Measurements from ENCODE around the gene SMIM13.

The SMIM13 gene

DNA sequence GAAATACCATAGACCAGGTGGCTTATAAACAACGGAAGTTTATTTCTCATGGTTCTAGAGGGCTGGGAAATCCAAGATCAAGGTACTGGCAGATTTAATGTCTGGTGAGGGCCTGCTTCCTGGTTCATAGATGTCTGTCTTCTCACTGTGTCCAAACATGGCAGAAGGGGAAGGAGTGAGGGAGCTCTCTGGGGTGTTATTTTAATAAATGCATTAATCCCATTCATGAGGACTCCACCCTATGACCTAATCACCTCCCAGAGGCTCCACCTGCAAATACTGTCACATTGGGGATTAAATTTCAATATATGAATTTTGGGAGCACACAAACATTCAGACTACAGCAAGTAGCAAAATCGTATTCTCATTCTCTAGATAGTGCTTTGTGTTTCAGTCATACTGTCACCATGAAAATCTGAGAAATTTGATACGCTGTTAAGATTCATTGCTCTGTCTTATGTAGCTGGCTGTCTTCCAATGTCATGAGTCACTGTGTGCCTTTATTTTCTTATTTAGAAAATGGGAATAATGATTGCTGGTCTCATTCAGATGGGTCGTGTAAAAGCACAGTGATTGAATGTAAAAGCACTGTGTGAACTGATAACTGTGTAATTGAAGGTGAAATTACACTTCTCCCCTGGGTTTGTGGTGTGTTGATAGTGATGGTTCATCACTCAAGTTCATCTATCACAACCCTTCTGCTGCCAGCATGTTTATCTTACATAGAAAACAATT is 26.8 kb downstream of the SMIM13 start:
- in situ Hi-C loops (cut with MboI; ENCODE audit: low sequenced_read_pairs) = no loop called here

DNA sequence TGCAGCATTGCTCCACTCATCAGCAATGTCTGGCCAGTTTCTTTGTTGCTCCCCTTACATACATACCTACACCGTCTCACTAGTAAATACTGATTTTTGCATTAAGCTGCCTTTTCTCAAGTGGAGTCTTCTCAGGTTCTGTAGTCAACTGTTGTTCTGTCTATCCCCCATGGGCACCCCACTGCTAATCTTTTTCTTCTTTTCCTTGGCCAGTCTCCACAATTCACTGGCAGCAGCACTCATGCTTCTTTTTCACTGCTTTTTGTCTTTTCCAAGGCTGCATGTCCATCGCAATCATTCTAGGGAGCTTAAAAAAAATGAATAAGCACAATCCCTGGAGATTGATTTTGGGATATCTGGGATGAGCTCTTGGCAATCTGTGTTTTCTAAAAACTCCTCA is 28.2 kb downstream of the SMIM13 start:
- in situ Hi-C loops (cut with MboI; ENCODE audit: low sequenced_read_pairs) = no loop called here

DNA sequence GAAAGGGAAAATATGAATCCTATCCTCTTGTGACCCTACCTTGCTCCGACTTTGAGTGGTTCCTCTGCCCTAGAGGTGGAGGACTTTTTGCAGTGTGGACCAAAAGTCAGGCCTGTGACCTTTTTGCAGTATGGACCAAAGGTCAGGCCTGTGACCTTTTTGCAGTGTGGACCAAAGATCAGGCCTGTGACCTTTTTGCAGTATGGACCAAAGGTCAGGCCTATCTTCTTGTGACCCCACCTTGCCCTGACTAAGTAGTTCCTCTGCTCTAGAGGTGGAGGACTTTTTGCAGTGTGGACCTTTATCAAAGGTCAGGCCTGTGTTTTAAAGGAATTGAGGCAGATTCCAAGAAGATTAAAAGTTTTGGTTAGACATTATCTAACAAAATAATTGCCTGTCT is 28.7 kb downstream of the SMIM13 start:
- in situ Hi-C loops (cut with MboI; ENCODE audit: low sequenced_read_pairs) = no loop called here

DNA sequence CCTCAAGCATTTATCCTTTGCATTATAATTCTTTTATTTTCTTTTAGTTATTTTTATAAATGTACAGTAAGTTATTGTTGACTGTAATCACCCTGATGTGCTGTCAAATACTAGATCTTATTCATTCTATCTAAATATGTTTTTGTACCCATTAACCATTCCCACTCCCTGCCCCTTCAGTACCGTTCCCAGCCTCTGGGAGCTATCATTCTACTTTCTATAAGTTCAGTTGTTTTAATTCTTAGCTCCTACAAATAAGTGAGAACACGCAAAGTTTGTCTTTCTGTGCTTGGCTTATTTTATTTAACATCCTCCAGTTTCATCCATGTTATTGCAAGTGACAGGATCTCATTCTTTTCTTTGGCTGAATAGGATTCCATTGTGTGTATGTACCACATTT is 30.3 kb downstream of the SMIM13 start:
- in situ Hi-C loops (cut with MboI; ENCODE audit: low sequenced_read_pairs) = no loop called here

DNA sequence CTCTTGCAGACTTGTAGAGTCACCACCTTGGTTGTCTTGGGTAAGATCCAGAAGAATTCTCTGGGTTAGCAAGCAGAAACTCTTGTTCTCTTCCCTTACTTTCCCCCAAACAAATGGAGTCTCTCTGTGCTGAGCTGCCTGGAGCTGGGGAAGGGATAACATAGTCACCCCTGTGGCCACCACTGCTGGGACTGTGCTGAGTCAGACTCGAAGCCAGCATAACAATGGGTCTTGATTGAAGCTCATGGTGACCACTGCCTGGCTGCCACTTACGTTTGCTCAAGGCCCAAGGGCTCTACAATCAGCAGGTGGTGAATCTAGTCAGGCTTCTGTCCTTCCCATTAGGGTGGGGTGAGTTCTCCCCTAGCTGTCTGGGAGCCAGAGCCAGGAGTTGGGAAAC is 33.2 kb downstream of the SMIM13 start:
- in situ Hi-C loops (cut with MboI; ENCODE audit: low sequenced_read_pairs) = no loop called here

DNA sequence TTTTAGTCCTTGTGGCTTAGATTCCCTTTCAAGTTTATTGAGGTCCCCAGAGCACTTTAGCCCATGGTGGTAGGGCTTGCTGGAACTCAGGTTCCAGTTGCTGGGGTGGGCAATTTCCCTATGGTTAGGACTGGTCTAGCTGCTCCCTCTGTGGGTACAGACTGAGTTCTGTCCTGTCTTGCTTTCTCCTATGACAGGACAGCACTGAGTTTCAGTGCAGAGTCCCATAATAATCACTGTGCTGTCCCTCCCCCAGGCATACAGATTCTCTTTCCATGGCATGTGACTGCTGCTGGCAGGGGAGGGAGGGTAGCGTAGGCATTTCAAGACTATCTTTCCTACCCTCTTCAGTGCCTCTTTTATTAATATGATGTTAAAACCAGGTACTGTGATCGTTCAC is 35.0 kb downstream of the SMIM13 start:
- in situ Hi-C loops (cut with MboI; ENCODE audit: low sequenced_read_pairs) = no loop called here

DNA sequence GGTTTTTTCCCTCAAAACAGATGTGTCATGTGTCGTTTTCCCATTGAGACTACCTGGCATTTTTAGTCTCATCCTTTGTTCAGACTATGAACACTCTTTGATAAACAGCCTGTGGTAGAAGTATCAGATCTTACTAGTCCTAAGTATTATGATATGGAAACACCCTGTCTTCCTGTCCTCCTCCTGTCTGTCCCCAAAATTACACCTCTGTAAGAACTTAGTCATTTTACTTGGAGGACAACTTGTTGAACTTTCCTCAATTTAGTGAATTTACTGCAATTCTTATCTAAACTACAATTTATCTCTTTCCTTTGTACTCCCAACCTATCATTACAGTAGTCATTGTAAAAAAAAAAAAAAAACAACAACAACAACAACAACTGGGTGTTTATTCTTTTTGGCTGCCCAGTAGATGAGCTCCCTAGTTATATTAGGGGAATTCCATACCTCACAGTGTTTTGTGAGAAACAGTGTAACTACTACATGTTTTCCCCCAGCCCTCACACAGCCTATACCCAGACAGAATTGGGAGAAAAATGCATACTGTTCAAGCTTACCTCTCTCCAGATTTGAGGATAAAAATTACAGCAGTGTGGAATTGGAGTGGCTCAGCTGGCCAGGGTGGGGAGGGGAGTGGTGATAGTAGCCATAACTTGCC is 36.4 kb downstream of the SMIM13 start:
- in situ Hi-C loops (cut with MboI; ENCODE audit: low sequenced_read_pairs) = no loop called here

DNA sequence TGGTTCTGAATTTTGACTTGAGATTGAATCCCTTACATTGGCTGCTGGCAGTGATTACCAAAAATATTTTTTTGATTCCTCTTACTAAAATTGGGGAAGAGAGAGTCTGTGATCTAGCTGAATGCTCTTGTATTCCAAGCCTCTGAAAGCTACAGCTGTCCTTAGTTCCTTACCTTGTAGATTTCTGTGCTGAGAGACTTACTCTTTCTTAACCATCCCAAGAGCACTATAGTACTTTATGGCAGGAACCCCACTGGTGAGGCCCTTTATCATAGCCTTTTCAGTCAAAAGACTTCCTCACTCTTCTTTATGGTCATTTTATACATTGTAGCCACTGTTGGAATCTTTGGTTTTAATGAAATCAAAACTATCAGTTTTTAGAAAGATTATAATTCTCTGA is 37.0 kb downstream of the SMIM13 start:
- in situ Hi-C loops (cut with MboI; ENCODE audit: low sequenced_read_pairs) = no loop called here

DNA sequence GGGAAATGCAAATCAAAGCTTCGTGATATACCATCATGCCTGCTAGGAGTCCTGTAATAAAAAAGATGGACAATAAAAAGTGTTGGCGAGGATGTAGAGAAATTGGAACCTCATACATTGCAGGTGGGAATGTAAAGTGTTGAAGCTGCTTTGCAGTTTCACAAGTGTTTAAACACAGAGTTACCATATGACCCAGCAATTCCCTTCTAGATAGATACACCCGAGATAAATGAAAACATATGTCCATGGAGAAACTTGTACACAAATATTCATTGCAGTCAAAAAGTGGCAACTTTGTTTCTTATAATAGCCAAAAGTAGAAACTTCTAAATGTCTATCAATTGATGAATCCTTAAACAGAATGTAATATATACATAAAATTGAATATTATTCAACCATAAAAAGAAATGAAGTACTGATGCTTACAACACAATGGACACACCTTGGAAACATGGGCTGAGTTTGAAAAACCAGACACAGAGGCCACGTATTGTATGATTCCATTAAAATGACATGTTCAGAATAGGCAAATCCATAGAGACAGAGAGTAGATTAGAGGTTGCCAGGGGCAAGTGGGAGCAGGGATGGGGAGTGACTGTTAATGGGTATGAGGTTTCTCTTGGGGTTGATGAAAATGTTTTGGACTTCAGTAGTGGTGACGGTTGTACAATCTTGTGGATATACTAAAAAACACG is 38.7 kb downstream of the SMIM13 start:
- in situ Hi-C loops (cut with MboI; ENCODE audit: low sequenced_read_pairs) = no loop called here

DNA sequence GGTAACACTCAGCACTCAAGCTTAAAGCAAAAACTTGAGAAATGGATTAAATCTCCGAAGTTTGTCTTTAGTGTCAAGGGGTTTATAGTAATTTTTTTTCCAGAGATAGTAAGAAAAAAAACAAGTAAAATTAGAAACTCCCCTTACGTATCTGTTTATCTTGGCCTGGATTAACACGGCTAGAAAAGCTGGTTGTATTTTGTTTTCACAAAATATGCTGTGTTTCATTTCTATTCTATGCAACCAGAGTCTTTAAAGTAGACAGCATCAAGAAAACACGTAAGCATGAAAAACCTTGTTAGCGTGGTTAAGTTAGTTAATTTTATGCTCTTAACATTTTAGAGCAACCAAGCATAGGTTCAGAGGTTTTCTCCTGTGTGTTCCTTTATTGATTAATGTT is 39.6 kb downstream of the SMIM13 start:
- in situ Hi-C loops (cut with MboI; ENCODE audit: low sequenced_read_pairs) = no loop called here

DNA sequence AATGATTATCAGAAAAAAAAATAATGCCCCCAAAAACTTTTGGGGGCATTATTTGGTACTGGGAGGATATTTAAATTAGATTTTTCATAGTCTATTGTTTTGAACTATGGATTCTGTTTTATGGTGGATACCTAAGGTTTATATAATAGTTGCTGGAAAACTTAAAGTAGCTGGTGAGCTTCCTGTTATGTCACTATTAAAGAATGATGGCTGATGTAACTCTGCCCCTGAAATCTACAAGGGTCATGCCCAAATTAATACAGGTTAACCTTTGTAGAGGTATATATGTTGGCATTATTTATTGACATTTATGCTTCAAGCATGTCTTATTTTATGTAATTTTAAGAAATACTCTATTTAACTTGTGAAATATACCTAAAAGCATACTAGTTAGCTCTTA is 43.2 kb downstream of the SMIM13 start:
- in situ Hi-C loops (cut with MboI; ENCODE audit: low sequenced_read_pairs) = no loop called here

DNA sequence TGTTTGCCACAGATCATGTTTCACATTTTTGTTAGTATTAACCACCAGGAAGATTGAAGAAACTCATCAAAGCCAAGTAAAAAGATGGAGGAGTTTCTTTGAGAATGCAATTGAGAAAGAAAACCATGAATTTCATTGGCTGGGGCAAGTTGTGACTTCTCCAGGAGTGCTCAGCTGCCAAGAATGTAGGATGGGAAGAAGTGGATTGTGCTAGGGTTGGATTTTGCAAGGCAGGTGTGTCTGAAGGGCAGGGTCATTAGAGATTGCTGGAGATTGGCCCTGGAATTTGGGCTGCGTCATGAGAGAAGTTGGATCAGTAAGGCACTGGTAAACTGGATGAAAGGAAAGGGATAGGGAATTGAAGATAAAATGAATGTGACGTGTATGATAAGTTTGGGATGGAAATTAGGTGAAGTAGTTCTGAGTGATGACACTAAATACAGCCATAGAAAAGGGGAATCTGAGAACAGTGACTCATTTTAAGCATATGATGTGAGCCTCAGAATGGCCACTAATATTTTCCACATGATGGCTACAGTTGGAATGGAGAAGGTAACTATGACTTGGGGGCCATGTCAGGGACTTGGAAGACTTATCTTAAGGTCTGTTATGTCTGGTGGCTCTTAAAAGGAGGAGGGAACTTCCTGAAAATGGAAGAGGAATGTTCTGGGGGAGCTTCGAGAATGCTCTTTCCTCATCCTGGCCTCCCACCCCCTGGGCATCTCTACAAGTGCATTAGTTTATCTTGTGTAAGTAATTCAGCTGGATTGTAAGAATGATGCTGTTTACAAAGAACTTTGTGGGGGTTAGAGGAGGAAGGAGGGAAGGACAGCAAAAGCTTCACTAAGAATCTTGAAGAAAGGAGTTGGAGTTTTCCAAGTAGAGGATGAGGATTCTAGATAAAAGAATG is 45.7 kb downstream of the SMIM13 start:
- in situ Hi-C loops (cut with MboI; ENCODE audit: low sequenced_read_pairs) = no loop called here

DNA sequence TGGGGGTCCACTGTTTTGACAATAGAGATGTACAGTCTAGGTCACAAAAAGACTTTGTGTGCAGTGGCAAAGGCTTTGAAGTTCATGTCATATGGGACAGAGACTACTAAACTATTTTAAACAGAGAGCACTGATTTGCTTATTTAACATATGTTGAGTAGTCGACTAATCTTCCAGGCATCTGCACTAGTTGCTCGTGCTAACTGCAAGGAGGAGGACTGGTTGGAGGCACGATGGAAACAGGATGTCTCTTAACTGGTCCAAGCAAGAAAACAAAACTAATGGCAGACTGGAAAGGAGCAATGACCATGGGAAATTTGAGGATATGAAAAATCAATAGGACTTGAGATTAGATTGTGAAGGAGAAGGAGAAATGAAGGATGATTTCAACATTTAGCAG is 46.4 kb downstream of the SMIM13 start:
- in situ Hi-C loops (cut with MboI; ENCODE audit: low sequenced_read_pairs) = loop anchor here (5.0 kb wide), 1 partner anchor 357 kb away; no protein-coding TSS in a partner anchor

DNA sequence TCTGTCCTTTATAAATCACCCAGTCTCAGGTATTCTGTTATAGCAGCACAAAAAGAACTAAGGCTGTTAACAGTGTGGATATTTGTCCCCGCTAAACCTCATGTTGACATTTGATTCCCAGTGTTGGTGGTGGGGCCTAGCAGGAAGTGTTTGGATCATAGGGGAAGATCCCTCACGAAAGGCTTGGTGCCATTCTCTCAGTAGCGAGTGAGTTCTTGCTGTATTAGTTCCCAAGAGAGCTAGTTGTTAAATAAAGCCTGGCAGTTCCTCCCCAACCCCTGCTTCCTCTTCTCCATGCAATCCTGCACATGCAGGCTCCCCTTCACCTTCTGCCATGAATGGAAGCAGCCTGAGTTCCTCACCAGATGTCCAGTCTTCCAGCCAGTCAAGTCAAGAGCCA is 47.7 kb downstream of the SMIM13 start:
- in situ Hi-C loops (cut with MboI; ENCODE audit: low sequenced_read_pairs) = loop anchor here (5.0 kb wide), 1 partner anchor 356 kb away; no protein-coding TSS in a partner anchor

DNA sequence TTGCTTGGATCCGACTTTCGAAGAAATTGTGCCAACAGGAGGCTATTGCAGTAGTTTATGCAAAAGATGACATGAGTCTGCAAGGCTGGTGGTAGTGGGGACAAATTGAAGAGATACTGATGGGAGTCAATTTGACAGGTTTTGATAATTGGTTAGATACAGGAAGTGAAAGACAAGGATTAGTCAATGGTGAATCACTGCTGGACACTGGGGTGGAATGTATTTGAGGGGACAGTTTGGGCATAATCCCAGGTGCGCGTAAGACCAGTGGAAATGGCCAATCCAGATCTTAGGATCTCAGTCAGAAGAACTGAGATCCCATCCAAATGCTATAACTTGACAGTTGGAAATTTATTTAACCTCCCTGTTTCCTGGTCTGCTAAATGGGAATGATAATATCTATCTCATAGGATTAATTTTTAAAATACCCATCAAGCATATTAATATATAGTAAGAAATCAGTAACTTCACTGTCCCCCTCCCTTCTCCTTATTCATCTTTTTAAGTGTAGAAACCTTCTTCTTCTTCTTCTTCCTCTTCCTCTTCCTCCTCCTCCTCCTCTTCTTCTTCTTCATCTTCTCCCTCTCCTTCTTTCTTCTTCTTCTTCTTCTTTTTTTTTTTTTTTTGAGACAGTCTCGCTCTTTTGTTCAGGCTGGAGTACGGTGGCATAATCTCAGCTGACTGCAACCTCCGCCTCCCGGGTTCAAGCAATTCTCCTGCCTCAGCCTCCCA is 48.8 kb downstream of the SMIM13 start:
- in situ Hi-C loops (cut with MboI; ENCODE audit: low sequenced_read_pairs) = loop anchor here (5.0 kb wide), 1 partner anchor 355 kb away; no protein-coding TSS in a partner anchor

DNA sequence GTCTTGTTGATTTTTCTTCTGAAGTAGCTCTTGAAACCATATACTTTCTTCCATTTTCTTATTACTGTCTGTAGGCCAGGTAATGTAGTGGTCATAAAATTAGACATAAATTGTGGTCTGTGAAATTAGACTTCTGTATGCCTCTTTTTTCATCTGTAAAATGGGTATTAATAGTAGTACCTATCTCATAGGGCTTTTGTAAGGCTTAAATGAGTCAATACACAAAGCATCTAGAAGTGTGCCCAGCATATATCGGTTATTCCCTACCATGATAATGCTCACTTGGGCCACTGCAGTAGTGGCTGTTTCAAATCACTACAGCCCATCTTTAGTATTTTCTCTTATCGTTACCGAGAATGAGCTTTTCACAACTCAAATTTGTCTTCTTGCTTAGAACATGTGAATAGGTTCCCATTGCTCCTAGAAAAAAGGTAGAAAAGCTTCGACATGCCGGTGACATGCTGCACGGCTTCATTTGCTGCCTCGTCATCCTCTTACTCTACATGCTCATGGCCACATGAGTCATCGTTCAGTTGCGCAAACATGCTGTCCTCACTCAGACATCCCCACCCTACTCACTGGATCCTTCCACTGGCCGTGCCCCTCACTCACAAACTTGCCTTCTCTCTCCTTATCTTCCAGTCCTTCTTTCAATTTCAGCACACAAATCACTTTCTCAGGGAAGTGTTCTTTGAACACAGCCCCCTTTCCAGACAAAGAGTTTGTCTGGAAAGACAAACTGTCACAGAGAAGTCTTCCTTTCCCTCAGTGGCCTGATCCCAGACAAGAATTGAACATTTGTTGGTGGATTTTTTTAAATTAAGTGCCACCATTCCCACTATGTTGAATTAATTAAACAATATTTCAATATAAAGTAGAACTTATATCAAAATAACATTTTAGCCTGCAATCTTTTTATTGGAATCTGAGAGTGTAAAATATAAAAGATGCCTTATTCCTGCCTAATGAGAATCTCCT is 50.0 kb downstream of the SMIM13 start:
- in situ Hi-C loops (cut with MboI; ENCODE audit: low sequenced_read_pairs) = loop anchor here (5.0 kb wide), 1 partner anchor 354 kb away; no protein-coding TSS in a partner anchor

DNA sequence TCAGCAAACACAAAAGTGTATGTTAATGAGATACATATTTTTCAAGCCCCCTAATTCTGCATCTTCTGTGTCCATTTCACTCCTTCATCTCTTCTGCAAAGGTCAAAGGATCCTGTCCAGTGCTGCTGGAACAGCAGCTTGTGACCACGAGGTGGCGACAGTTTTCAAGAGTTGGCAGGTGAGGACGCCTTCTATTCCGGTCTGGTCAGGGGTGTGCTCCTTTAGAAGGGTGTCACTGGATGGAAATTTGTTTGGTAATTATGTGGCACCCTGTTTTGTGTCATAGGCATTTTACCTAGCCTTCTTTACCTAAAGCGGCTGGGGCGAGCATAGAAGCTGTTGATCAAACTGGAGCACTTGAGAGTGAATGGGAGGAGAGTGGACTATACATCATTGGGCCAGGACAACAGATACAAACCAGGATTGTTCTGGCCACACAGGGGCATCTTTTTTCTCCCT is 50.8 kb downstream of the SMIM13 start:
- in situ Hi-C loops (cut with MboI; ENCODE audit: low sequenced_read_pairs) = loop anchor here (5.0 kb wide), 1 partner anchor 353 kb away; no protein-coding TSS in a partner anchor

DNA sequence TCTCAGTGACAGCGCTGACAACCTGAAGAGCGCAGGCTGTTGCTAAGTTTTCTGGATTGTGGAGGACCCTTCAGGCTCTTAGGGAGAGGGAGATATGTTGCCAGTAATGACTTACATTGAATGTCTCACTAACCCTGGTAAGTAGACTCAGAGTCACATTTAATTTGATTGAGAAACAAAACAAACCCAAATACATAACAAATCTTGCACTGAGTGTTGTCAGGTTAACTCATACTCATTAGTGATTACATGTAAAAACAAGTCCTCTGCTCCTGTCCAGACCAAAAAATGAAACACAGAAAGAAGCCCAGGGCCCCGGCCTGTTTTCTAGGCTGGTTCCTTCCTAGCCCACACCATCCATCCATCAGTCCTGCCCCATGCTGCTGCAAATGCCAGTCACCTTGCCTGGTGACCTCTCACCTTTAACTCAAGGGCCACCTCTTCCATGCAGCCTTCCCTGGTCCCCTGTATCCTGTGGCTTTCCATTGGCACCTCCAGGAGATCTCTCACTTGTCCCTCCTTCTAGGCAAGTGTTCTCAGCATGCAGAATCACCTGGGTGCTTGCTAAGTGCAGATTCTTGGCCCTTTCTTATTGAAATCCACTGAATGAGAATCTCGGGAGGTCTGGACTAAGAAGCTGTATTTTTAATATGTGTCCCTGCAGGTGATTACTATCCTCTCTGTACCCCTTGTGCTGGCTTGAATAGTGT is 52.6 kb downstream of the SMIM13 start:
- in situ Hi-C loops (cut with MboI; ENCODE audit: low sequenced_read_pairs) = no loop called here
